Measurements from ENCODE around the gene OR52N4.

The OR52N4 gene

DNA sequence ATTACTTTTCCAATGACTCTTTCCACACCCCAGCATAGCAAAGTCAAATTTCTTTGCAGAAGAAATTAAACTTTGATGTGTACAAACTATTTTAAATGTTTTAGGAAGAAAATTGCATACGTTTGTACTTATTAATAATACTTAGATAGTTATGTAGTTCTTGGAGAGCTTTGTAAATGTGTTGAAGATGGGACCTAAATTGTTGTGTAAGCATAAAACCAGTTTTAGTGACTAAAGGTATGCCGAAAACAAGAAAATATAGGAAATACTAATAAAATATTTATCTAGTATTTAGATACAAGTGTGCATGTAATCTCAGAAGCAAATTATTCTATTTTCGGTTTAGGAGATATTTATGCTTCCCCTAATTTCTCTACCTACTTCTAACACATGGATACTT lies 4.2 kb upstream of the OR52N4 start:
- no peak for FAIRE-seq

DNA sequence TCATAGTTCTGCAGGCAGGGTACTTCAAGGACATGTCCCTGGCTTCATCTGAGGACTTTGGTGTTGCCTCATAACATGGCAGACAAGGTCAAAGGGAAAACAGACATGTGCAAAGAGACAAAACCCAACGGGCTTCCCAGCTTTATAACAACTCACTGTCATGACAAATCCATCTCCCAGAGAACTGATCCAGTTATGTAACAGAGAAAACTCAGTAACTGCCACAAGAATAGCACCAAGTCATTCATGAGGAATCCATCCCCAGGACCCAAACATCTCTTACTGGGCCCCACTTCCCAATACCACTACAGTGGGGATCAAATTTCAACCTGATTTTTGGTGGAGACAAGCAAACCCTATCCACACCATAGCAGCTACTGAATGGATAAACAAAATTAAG lies 13.0 kb downstream of the OR52N4 start:
- FAIRE-seq (no peak), DNase-seq (ENCODE audit: insufficient read length, low spot score) (no peak)
- TF ChIP-seq, protein P1, sequence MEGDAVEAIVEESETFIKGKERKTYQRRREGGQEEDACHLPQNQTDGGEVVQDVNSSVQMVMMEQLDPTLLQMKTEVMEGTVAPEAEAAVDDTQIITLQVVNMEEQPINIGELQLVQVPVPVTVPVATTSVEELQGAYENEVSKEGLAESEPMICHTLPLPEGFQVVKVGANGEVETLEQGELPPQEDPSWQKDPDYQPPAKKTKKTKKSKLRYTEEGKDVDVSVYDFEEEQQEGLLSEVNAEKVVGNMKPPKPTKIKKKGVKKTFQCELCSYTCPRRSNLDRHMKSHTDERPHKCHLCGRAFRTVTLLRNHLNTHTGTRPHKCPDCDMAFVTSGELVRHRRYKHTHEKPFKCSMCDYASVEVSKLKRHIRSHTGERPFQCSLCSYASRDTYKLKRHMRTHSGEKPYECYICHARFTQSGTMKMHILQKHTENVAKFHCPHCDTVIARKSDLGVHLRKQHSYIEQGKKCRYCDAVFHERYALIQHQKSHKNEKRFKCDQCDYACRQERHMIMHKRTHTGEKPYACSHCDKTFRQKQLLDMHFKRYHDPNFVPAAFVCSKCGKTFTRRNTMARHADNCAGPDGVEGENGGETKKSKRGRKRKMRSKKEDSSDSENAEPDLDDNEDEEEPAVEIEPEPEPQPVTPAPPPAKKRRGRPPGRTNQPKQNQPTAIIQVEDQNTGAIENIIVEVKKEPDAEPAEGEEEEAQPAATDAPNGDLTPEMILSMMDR (IDR thresholded peaks at IDR 0.05; ENCODE audit: insufficient read depth, missing control alignments): no peak

More for the DNA sequence above, 4.2 kb upstream of the OR52N4 start:
- DNase-seq (ENCODE audit: insufficient read length, low spot score): no peak
- TF ChIP-seq, protein P1 (IDR thresholded peaks at IDR 0.05; ENCODE audit: insufficient read depth, missing control alignments): no peak

DNA sequence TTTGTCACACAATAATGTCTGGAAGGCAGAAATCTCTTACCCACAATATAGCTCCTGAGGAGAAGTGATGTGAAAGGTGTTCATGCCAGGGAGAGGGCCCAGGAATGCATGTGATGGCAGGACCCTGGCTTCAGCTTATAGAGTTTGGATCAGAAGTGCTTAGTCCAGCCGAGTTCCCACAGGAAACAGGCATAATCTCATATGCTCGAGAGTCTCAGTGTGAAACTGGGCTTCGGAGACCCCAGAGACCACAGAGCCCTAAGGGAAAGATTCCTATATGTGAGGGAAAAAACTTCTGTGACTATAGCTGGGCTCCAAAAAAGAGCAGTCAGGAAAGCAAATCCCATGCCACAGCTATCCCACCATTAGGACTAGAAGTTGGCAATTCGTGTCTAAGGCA lies 29.2 kb downstream of the OR52N4 start, which contains the start of gene OR52N5:
Gene OR52N5 (minus strand): TSS at position 101 of the 400 bp plus-strand sequence. CDS start 4,721 bp downstream, outside the sequence.
- no peak for FAIRE-seq
- TF ChIP-seq, protein P1 (IDR thresholded peaks at IDR 0.05; ENCODE audit: insufficient read depth, missing control alignments): no peak
- no peak for DNase-seq (ENCODE audit: insufficient read length, low spot score)

DNA sequence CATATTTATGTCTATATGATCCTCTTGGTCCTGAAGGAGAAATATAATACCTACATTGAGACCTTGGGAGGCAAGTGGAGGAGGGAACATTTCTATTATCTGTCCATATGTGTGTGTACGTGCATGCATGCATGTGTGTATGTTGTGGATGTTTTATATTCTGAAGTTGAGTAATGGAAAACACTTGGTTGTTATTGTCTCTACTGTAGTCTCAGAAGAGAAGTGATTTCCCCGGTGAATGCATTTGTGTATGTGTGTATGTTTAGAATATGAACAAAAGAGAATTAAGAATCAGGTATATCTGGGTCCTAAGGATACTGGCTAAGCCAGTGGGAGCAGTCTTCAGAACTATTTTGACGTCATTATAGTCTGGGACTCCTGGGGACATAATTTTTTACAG lies 37.1 kb downstream of the OR52N4 start, which contains the start of gene OR52N1:
Gene OR52N1 (minus strand): TSS at position 101 of the 400 bp plus-strand sequence. CDS start 2,449 bp downstream, outside the sequence.
- no peak for DNase-seq (ENCODE audit: insufficient read length, low spot score)
- FAIRE-seq: no peak
- TF ChIP-seq, protein P1 (IDR thresholded peaks at IDR 0.05; ENCODE audit: insufficient read depth, missing control alignments): no peak

DNA sequence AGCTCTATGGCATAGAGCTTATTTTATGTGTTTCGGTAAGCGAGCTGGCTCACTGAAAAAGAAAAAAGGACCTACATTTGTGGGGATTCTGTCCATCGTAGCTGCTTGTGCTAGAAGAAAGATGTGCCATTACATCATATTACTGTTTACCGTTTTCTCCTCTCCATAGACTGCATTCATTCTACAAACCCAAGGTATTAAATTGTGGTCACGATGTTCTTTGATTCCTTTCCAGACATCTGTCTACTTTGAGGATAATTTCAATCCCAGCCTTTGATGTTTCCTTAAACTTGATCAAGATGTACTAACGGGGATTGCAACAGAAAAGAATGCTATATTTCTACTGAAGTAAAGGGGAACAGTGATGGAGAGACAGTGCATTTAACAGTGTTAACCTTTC lies 42.5 kb downstream of the OR52N4 start:
- TF ChIP-seq, protein P1 (IDR thresholded peaks at IDR 0.05; ENCODE audit: insufficient read depth, missing control alignments): no peak
- FAIRE-seq (no peak), DNase-seq (ENCODE audit: insufficient read length, low spot score) (no peak)

DNA sequence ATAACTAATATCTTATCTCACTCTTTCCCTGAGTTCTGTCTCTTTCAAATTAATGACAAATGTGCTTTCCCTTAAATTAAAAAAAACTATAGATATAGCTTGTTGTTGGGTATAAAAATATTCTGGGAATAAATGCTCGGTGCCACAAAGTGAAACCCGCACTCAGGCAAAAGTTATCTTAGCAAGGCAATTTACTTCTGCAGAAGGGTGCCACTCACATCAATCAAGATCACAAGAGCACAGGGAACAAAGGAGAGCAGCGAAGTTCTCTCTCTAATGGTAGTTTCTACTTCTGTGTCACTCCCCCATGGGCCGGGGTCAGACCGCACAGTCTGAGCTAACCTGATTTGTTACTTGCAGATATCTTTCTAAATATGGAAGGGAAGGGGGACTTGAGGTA lies 49.9 kb downstream of the OR52N4 start:
- TF ChIP-seq, protein P1 (IDR thresholded peaks at IDR 0.05; ENCODE audit: insufficient read depth, missing control alignments): no peak
- no peak for DNase-seq (ENCODE audit: insufficient read length, low spot score)
- no peak for FAIRE-seq
